GM18499 (cell line): ENCODE results near the gene ZNF175.

Experiments used
- ATAC-seq: cut with Tn5 transposase; IDR thresholded peaks from one replicate; pipeline ENCODE4 v1.9.1; 2021; ENCODE audit warnings: moderate number of reproducible peaks; ENCODE audit not compliant: insufficient read depth, unreplicated experiment

ZNF175 gene

DNA sequence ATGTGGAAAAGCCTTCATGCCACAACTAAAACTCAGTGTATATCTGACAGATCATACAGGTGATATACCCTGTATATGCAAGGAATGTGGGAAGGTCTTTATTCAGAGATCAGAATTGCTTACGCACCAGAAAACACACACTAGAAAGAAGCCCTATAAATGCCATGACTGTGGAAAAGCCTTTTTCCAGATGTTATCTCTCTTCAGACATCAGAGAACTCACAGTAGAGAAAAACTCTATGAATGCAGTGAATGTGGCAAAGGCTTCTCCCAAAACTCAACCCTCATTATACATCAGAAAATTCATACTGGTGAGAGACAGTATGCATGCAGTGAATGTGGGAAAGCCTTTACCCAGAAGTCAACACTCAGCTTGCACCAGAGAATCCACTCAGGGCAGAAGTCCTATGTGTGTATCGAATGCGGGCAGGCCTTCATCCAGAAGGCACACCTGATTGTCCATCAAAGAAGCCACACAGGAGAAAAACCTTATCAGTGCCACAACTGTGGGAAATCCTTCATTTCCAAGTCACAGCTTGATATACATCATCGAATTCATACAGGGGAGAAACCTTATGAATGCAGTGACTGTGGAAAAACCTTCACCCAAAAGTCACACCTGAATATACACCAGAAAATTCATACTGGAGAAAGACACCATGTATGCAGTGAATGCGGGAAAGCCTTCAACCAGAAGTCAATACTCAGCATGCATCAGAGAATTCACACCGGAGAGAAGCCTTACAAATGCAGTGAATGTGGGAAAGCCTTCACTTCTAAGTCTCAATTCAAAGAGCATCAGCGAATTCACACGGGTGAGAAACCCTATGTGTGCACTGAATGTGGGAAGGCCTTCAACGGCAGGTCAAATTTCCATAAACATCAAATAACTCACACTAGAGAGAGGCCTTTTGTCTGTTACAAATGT lies 16.4 kb downstream of the ZNF175 start:
- ATAC-seq, result no peak

DNA sequence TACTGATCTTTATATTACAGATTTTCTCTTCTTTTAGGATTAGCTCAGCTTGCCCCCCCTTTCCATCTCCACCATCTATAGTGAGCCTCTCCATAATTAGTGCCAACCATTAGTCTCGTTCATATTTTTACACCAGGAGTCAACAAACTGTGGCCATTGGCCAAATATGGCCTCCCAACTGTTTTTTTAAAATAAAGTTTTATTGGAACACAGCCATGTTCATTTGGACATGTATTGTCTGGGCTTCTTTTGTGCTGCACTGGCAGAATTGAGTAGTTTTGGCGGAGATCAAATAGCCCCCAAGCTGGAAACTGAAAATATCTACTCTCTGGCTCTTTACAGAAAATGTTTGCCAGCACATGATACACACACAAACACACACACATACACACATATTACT lies 18.4 kb downstream of the ZNF175 start:
- ATAC-seq, result no peak

DNA sequence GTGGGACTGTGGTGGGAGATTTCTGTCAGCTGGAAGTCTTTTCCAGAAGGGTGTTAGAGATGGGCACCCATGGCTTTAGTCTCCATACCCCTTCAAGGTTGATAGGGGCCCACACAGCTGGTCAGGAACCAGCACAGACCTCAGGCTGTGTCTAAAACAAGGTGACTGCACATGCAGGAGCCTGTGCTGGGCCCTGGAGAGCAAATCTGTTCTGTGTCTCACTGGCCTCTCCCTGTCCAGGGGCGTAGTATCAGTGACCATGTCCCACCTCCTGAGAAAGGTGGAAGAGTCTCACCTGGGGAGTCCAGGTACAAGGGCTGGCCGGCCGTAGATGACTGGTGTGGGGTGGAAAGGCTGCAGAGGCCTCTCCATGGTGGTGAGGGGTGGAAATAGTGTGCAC lies 19.4 kb downstream of the ZNF175 start:
- no peak for ATAC-seq

DNA sequence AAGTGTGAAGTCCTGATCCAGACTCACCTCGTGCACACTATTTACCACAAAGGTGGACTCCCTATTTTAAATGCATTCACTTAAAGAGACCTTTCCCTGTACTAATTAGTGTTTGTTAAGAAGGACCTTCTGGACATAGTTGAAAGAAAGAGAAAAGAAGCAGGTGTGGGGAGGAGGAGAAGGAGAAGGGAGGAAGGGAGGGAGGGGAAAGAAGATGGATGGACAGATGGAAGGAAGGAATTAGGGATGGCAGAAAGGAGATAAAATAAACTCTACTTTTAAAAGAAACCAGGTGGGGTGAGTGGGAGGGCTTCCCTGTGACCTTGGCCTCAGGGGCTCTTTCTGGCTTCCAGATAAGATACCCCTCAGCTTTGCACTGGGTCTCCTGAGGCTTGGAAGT lies 21.4 kb downstream of the ZNF175 start:
- no peak for ATAC-seq

DNA sequence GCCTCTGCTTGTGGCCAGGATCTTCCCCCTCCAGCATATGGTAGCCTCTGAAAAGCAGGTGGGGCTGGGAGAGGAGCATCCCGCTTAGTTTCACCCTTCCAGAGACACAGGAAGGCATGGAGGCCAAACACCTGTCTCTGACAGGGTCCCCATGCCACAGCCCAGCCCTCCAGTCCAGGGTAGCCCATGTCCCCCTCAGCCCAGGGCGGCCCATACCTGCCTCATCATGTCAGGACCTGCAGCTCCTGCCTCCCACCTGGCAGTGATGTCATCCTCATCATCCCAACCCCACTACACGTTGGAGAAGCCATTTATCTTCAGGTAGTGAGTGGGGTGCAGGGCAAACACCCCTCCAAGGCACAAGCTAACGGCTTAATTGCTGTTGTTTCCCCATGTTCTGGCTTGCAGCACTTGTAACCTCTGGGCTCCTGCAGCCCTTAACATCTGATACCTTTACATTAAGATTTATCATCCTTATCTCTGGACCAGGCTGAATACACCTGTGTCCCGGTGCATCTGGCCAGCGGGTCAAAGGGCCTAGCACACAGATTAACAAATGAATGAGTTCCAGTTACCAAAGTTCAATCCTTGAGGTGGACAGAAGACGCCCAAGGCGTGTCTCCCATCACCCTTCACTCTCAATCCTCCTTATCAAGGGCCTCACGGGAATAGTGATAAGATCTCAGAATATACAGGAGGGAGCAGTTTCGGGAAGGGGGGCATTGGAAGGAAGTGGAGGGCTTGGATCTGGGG lies 22.2 kb downstream of the ZNF175 start:
- no peak for ATAC-seq

- peak; percentile 58 for ATAC-seq
Measured at GRCh38 chr19:51593969-51594773, 23.1 kb downstream of the ZNF175 start.

DNA sequence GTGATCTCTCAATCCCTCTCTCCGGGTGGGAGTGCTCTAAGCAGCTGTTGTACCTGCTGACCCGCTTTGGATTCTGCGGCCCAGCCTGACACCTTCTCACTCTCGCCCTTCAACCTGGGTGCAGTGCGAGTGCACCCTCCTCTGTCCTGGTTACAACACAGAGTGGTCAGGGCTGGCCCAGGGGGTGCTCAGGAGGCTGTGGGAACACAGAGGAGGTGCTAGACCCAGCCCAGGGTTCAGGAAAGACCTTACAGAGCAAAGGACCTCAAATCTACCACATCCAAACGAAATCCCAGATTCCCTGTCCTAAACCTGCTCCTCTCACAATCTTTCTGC lies 23.7 kb downstream of the ZNF175 start:
- no peak for ATAC-seq

GRCh38 chr19:51595190-51596175 lies 24.4 kb downstream of the ZNF175 start:
- no peak for ATAC-seq

DNA sequence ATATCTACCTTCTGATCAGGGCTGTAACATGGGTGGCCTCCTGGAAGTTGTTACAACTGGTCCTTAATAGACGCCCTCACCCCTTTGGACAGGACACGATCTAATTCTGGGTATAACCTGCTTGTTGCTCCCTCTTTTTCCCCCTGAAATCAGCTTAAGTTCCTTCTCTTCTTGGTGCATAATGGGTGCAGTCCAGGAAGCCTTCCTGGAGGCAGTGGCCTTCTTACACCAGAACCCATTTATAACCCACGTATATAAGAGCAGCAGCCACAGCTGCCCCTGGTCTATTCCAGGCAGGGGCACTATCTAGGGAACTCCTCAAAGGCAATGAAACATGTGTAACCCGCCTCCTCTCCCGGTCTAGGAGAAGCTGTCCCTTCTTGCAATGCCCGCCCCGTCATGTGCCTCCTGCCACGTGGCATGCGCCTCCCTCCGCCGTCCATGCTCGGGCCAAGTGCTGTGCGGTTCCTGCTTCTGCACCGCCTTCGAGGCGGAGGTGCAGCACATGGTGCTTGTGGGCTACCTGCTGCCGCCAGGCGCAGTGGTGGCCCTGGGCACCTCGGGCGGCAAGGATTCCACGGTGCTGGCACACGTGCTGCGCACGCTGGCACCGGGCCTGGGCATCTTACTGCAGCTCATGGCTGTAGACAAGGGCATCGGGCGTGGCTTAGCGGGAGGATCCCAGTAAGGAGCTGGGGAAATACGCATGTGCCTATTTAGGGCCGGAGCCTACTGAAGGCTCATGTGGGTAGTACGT lies 27.3 kb downstream of the ZNF175 start:
- ATAC-seq, result no peak

GRCh38 chr19:51599084-51599483 lies 28.0 kb downstream of the ZNF175 start:
- no peak for ATAC-seq

DNA sequence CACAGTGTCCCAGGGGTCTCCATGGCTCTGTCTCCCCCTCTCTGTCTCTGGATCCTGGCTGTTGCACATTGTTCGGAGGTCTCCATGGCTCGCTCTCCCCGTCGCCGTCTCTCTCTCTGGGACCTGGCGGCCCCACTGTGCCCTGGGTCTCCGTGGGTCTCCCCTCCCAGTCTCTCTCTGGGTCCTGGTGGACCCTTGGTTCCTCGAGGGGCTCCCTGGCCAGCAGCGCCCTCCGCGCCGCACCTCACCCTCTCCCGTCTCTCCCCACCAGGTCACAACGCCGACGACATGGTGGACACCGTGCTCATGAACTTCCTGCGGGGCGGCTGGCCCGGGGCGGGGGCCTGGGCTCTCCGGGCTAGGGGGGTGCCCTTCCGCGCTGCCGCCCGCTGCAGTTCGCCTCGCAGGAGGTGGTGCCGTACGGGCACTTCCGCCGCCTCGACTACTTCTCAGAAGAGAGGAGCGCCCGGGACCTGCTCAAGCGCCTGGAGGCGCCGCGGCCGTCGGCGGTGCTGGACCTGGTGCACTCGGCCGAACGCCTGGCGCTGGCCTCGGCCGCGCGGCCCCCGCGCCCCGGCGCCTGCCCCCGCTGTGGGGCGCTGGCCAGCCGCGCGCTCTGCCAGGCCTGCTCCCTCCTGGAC lies 30.0 kb downstream of the ZNF175 start:
- no peak for ATAC-seq

DNA sequence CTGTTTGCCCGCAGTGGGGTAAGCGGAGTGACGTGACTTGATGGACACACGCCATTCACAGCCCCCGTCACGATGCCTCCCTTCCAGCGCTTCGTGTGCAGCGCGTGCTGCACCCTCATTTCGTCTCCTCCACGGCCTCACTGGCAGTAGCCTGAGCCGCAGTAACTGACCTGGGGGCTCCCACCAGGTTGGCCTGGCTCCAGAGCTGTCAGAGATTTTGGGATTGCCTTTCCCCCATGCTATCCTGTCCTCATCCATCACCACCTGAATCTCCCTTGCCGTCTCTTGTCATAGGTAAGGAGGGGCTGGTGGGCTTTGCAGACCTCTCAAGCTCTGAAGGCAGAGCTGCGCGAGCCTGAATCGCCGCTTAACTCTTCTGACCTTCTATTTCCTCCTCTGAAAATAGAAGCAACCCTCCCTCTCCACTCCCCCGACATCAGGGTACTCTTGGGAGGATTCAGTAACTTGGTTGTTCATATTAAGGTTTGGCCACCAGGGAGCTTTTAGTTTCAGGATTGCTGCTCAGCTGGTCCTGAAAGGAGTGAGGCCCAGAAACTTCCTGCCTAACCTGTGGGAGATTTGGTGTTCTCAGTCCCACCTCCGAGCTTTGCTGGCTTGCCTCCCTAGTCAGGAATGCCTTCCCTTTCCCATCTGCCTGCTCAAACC lies 31.2 kb downstream of the ZNF175 start:
- ATAC-seq, result no peak

GRCh38 chr19:51607077-51607476 lies 36.0 kb downstream of the ZNF175 start:
- peak; percentile 73 for ATAC-seq

- ATAC-seq, result no peak
Measured at GRCh38 chr19:51607920-51608562, 37.0 kb downstream of the ZNF175 start.

DNA sequence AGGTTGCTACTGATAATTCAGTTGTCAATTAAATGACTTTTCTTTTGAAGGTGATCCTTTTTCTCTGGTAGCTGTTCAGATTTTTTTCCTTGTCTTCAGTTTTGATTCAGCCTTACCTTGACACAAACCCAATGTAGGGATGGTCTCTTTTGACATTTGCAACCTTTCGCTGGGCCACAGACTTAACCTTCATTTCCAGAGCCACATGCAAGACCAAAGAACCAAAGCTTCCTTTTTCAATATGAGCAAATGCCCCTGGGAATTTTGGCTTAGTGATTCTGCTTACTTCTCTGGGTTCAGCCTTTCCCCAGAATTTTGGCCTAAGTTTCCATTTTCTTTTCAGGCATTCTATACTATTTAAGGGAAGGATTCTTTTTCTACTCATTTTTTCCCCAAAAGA lies 39.5 kb downstream of the ZNF175 start:
- ATAC-seq, result no peak

GRCh38 chr19:51614789-51615188 lies 43.7 kb downstream of the ZNF175 start:
- ATAC-seq, result no peak

- ATAC-seq, result no peak
Measured at GRCh38 chr19:51615991-51616390, 44.9 kb downstream of the ZNF175 start.
